ENCODE measurements around the gene ZNF221.
A peak's percentile ranks its signal among the peaks of the same experiment; 100 is the strongest.

ZNF221 gene

GRCh38 chr19:43950834-43951645, at the start of gene ZNF221:
TSS of gene ZNF221 (plus strand) at chr19:43951228. CDS start at chr19:43962727, 11,499 bp downstream.
- H3K27ac Mint-ChIP-seq, result peak within 1 kb of the TSS; percentile 80
- peaks cover 46% of the 10 kb centered on the region for H3K36me3 Mint-ChIP-seq
- peaks cover 29% of the 10 kb centered on the region for H3K27me3 Mint-ChIP-seq
- peak; percentile 97 for ATAC-seq
- H3K4me1 Mint-ChIP-seq, result peaks cover 11% of the 10 kb centered on the region
- H3K9me3 Mint-ChIP-seq, result peaks cover 37% of the 10 kb centered on the region
- H3K4me3 Mint-ChIP-seq, result peak within 1 kb of the TSS; percentile 97

DNA sequence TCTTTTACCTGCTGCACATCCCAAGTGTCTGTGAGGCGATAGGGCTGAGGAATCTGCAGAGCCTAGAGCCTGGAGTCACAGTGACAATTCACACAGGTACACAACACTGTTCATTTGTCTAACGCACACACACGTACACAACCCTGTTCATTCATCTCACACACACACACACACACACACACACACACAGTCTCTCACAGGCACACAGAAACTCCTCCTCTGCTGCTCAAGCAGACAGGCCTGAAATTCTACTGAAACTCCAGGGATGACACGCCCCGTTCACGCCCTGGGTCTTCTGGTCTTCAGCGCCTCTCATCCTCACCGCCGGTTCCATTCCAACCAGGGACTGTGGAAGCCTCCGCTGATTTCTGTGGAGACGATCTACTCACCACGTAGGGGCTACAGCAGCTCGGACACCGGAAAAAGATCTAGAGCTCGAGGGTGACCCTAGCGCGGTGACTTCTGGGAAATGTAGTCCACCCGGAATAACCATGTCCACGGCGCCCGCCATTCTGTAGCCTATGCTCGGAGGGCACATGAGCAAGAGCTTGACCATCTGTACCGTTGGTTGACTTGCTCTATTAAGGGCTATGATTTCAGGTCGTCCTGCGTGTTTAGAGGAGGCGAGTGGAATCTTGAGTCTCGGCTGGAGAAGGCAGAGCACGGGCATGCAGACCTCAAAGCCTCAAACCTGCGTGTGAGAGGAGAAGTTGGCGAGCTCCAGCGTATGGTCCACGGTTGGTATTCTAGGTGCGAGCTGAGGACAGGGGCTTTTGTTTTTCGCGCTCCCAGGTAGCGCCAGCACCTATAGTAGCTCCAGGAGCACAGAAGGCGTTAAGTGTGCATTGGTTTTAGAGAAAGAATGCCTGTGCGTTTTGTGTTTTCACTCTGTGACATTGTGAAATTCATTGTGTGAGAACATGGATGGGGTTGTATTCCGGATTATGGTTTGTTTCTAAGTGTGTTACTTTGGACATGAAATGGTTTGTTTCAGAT, 49.3 kb upstream of the ZNF221 start:
- peaks cover 26% of the 10 kb centered on the region for H3K9me3 Mint-ChIP-seq
- no peaks in the 10 kb centered on the region for H3K27me3 Mint-ChIP-seq
- peak overlapping the region; percentile 91 for H3K4me3 Mint-ChIP-seq
- peak; percentile 96 for ATAC-seq
- peak overlapping the region; percentile 81 for H3K27ac Mint-ChIP-seq
- peaks cover 74% of the 10 kb centered on the region for H3K36me3 Mint-ChIP-seq
- H3K4me1 Mint-ChIP-seq, result peaks cover 14% of the 10 kb centered on the region

DNA sequence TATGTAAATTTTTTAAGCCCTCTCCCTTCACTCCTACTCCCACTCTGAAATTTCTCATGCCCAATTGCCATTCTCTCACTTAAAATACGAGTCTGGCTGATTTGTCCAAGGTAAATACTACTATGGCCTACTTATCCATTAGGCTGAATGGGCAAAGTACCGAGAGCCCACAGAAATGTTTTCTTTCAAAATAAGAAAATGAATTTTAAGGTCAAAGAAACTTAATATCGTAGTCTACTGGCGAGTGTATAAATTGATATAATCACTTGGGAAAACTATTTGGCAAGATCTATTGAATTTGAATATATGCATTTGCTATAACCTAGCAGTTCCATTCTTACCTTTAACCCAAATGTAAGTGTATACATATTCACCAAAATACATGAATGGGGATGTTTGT, 48.6 kb upstream of the ZNF221 start:
- peak overlapping the region; percentile 91 for H3K4me3 Mint-ChIP-seq
- peaks cover 74% of the 10 kb centered on the region for H3K36me3 Mint-ChIP-seq
- H3K4me1 Mint-ChIP-seq, result peaks cover 14% of the 10 kb centered on the region
- ATAC-seq, result no peak
- H3K27me3 Mint-ChIP-seq, result no peaks in the 10 kb centered on the region
- H3K27ac Mint-ChIP-seq, result peak overlapping the region; percentile 81
- H3K9me3 Mint-ChIP-seq, result peaks cover 32% of the 10 kb centered on the region

GRCh38 chr19:43905897-43906296, 45.1 kb upstream of the ZNF221 start:
- H3K27ac Mint-ChIP-seq, result no peak overlapping the region
- H3K4me3 Mint-ChIP-seq, result no peak overlapping the region
- no peak for ATAC-seq

DNA sequence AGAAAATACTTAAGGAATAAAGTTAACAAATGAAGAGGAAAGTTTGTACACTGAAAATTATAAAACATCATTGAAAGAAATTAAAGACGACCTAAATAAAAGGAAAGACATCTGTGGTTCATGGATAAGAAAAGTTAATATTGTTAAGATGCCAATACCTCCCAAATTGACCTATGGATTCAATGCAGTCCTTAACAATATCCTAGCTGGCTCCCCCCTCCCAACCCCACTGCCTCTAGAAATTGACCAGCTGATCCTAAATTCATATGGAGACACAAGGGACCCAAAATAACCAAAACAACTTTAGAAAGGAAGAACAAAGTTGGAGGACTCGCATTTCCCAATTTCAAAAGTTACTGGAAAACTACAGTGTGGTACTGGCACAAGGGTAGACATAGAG, 44.3 kb upstream of the ZNF221 start:
- Mint-ChIP-seq H3K9me3 (peaks cover 45% of the 10 kb centered on the region), H3K4me1 (peaks cover 7% of the 10 kb centered on the region), H3K36me3 (peaks cover 61% of the 10 kb centered on the region), H3K4me3 (no peak overlapping the region), H3K27ac (no peak overlapping the region), H3K27me3 (no peaks in the 10 kb centered on the region)
- ATAC-seq, result no peak

More at GRCh38 chr19:43905897-43906296, 45.1 kb upstream of the ZNF221 start:
- H3K36me3 Mint-ChIP-seq, result peaks cover 67% of the 10 kb centered on the region
- peaks cover 14% of the 10 kb centered on the region for H3K4me1 Mint-ChIP-seq
- no peaks in the 10 kb centered on the region for H3K27me3 Mint-ChIP-seq
- peaks cover 49% of the 10 kb centered on the region for H3K9me3 Mint-ChIP-seq

- no peak overlapping the region for H3K4me3 Mint-ChIP-seq
- no peaks in the 10 kb centered on the region for H3K4me1 Mint-ChIP-seq
- H3K36me3 Mint-ChIP-seq, result peaks cover 59% of the 10 kb centered on the region
- no peaks in the 10 kb centered on the region for H3K27me3 Mint-ChIP-seq
- H3K27ac Mint-ChIP-seq, result no peak overlapping the region
- no peak for ATAC-seq
- peaks cover 46% of the 10 kb centered on the region for H3K9me3 Mint-ChIP-seq
Observed at GRCh38 chr19:43908659-43909058, 42.4 kb upstream of the ZNF221 start.

GRCh38 chr19:43910884-43911283, 40.1 kb upstream of the ZNF221 start:
- Mint-ChIP-seq H3K27me3 (no peaks in the 10 kb centered on the region), H3K9me3 (peaks cover 46% of the 10 kb centered on the region), H3K4me3 (no peak overlapping the region), H3K27ac (no peak overlapping the region), H3K36me3 (peaks cover 65% of the 10 kb centered on the region), H3K4me1 (no peaks in the 10 kb centered on the region)
- no peak for ATAC-seq

GRCh38 chr19:43913383-43913782, 37.6 kb upstream of the ZNF221 start:
- Mint-ChIP-seq H3K27ac (no peak overlapping the region), H3K4me1 (no peaks in the 10 kb centered on the region), H3K27me3 (no peaks in the 10 kb centered on the region), H3K9me3 (peaks cover 34% of the 10 kb centered on the region), H3K36me3 (peaks cover 69% of the 10 kb centered on the region), H3K4me3 (no peak overlapping the region)
- no peak for ATAC-seq

DNA sequence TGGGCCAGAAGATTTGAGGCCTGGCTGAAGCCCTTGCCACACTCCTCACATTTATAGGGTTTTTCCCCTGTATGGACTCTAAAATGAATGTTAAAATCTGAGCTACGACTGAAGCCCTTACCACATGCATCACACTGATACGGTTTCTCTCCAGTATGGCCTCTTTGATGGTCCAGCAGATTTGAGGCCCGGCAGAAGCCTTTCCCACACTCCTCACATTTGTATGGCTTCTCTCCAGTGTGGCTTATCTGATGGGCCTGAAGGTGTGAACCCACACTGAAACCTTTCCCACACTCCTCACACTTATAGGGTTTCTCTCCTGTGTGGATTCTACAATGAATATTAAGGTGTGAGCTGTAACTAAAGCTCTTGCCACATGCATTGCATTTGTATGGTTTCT, 37.0 kb upstream of the ZNF221 start:
- Mint-ChIP-seq H3K4me3 (no peak overlapping the region), H3K4me1 (no peaks in the 10 kb centered on the region), H3K27me3 (no peaks in the 10 kb centered on the region), H3K9me3 (peaks cover 31% of the 10 kb centered on the region), H3K36me3 (peaks cover 72% of the 10 kb centered on the region), H3K27ac (no peak overlapping the region)
- no peak for ATAC-seq

- H3K27ac Mint-ChIP-seq, result no peak overlapping the region
- H3K27me3 Mint-ChIP-seq, result no peaks in the 10 kb centered on the region
- no peak for ATAC-seq
- H3K4me1 Mint-ChIP-seq, result no peaks in the 10 kb centered on the region
- H3K4me3 Mint-ChIP-seq, result no peak overlapping the region
- peaks cover 17% of the 10 kb centered on the region for H3K9me3 Mint-ChIP-seq
- H3K36me3 Mint-ChIP-seq, result peaks cover 98% of the 10 kb centered on the region
Observed at GRCh38 chr19:43923875-43924274, 27.2 kb upstream of the ZNF221 start.

GRCh38 chr19:43928820-43929219, 22.2 kb upstream of the ZNF221 start:
- Mint-ChIP-seq H3K36me3 (peaks cover 95% of the 10 kb centered on the region), H3K4me1 (peaks cover 10% of the 10 kb centered on the region), H3K27ac (no peak overlapping the region), H3K4me3 (no peak overlapping the region), H3K27me3 (no peaks in the 10 kb centered on the region), H3K9me3 (peaks cover 8% of the 10 kb centered on the region)
- ATAC-seq, result no peak

DNA sequence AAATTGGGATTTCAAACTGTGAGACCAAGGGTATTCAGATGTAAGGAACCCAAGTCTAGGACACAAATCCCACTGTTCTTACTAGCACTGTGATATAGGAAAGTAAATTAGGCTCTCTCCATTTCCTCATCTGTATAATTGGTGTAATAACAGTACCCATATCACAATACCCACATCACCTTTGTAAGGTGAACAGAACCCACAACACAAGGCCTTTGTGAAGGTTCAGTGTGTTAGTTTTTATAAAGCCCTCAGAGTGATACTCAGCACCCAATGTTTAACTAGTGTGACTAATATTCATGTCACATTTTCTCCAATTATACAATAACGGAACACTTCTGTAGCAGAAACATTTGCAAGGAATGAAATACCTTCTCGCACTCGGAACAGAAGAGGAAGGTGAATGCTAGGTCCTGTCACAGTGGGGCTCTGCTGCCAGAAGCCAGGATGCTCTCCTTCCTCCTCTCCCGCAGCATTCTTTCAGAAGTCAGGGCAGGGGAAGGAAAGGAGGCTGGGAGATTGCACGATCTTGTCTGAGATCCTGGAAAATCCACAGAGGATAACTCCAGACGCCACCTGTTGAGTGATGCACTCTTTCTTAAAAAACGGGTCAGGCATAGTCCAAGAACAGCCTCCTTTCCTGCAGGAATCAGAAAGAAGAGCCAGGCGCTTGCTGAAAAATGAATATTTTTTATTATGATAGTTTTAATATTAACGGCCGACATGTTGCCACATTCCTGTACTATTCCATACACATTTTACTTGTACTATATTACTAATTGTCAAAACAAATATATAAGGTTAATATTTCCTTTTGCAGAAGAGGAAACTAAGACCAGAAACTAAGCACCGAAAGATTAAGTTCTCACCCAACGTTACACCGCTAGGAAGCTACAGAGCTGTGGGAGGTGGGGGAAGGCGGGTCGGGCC, 16.7 kb upstream of the ZNF221 start:
- Mint-ChIP-seq H3K4me1 (peaks cover 17% of the 10 kb centered on the region), H3K9me3 (no peaks in the 10 kb centered on the region), H3K4me3 (peak overlapping the region; percentile 94), H3K36me3 (peaks cover 45% of the 10 kb centered on the region), H3K27me3 (no peaks in the 10 kb centered on the region), H3K27ac (peak overlapping the region; percentile 90)
- ATAC-seq, result no peak

GRCh38 chr19:43934985-43935708, 15.9 kb upstream of the ZNF221 start, which contains the start of gene ZNF45:
TSS of gene ZNF45 (minus strand) at chr19:43935282. CDS start at chr19:43922185, 13,097 bp downstream.
- Mint-ChIP-seq H3K4me3 (peak within 1 kb of the TSS; percentile 94), H3K9me3 (peaks cover 1% of the 10 kb centered on the region), H3K36me3 (peaks cover 36% of the 10 kb centered on the region), H3K27ac (peak within 1 kb of the TSS; percentile 90), H3K4me1 (peaks cover 17% of the 10 kb centered on the region), H3K27me3 (no peaks in the 10 kb centered on the region)
- peak; percentile 99 for ATAC-seq

GRCh38 chr19:43936188-43936587, 14.8 kb upstream of the ZNF221 start:
- ATAC-seq, result no peak
- Mint-ChIP-seq H3K4me3 (no peak overlapping the region), H3K27ac (no peak overlapping the region), H3K4me1 (peaks cover 17% of the 10 kb centered on the region), H3K9me3 (peaks cover 4% of the 10 kb centered on the region), H3K27me3 (no peaks in the 10 kb centered on the region), H3K36me3 (peaks cover 26% of the 10 kb centered on the region)
